MCF 10A (cell line): Measurements from ENCODE around the gene AQP9. TPM values are rescaled to one million over a fixed set of nuclear protein-coding genes. Genes with fewer than 3 reads are reported as not detected.
"Not testable (repeated sequence)": the region's sequence is repeated elsewhere in the genome, so short reads cannot be mapped to it uniquely, and the experiment has no call there.

Source experiments
- BruUV-seq: library from RNA; stranded (reverse); fragments of 400-500 nt; replicated peaks from 2 replicates; lab custom pipeline; 2021; lab: Mats Ljungman, UMichigan
- CTCF ChIA-PET: fragments of 300-600 bp; sonication (Branson Sonifier 250); formaldehyde crosslinking; extraction: SDS; loops from one replicate; lab custom pipeline; 2021; ENCODE audit warnings: antibody characterized with exemption, inconsistent platforms; lab: Yijun Ruan, JAX
- POLR2A ChIA-PET: fragments of 300-600, 350-650 bp; sonication (Branson Sonifier 250); formaldehyde crosslinking; extraction: SDS; loops from one replicate; lab custom pipeline; 2020; ENCODE audit warnings: antibody characterized with exemption, inconsistent platforms; lab: Yijun Ruan, JAX
- DNase-seq: peaks from one replicate; pipeline ENCODE4 v3.0.0-alpha.2; 2018; ENCODE audit not compliant: unreplicated experiment
- H3K27ac Mint-ChIP-seq: one replicate; pipeline ENCODE4 v1.8.0; 2022; ENCODE audit warnings: mild to moderate bottlenecking, low read depth, mixed read lengths; ENCODE audit not compliant: unreplicated experiment
- H3K27me3 Mint-ChIP-seq: one replicate; pipeline ENCODE4 v1.8.0; 2022; ENCODE audit warnings: mixed read lengths; ENCODE audit not compliant: insufficient read depth, unreplicated experiment
- H3K36me3 Mint-ChIP-seq: one replicate; pipeline ENCODE4 v1.8.0; 2022; ENCODE audit warnings: mild to moderate bottlenecking, moderate library complexity, mixed read lengths; ENCODE audit not compliant: insufficient read depth, unreplicated experiment
- H3K4me1 Mint-ChIP-seq: one replicate; pipeline ENCODE4 v1.8.0; 2022; ENCODE audit warnings: mixed read lengths; ENCODE audit not compliant: insufficient read depth, unreplicated experiment
- H3K4me3 Mint-ChIP-seq: one replicate; pipeline ENCODE4 v1.8.0; 2022; ENCODE audit warnings: mild to moderate bottlenecking, moderate library complexity, mixed read lengths; ENCODE audit not compliant: unreplicated experiment
- H3K9me3 Mint-ChIP-seq: one replicate; pipeline ENCODE4 v1.8.0; 2022; ENCODE audit warnings: mixed read lengths; ENCODE audit not compliant: unreplicated experiment
- intact Hi-C: fragments of 100-400 bp; cut with micrococcal nuclease; formaldehyde crosslinking; loops from 2 replicates; pipeline ENCODE4 v1.14.1; 2022
- total RNA-seq: library from RNA; stranded (reverse); gene quantifications from 2 replicates; pipeline ENCODE4 v1.2.3, GENCODE V29; 2022
- TF ChIP-seq, protein P1 (sequence below): fragments of 200-600 bp; IDR thresholded peaks from one replicate; pipeline ENCODE4 v1.8.0; 2022; ENCODE audit warnings: antibody characterized with exemption, mild to moderate bottlenecking; ENCODE audit not compliant: unreplicated experiment

Gene AQP9
- total RNA-seq, 1 experiment from 2014 or later, result 0.09 TPM

DNA sequence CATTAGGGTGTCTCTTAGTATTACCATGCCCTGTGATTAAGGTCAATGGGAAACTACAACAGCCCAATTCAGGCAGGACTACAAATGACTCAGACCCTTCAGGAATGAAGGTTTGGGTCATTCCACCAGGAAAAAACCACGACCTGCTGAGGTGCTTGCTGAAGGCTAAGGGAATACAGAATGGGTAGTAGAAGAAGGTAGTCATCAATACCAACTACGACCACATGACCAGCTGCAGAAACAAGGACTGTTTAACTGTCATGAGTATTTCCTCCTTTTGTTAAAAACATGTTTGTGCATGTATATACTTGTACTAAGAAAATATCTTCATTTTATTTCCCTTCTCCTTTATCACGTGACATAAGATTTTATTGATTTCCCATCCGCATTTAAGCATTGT is 71.8 kb downstream of the AQP9 start:
- POLR2A ChIA-PET, H3K27me3 Mint-ChIP-seq, H3K36me3 Mint-ChIP-seq, DNase-seq, intact Hi-C loops, H3K4me3 Mint-ChIP-seq, BruUV-seq, H3K27ac Mint-ChIP-seq, H3K9me3 Mint-ChIP-seq: not testable (repeated sequence)
- CTCF ChIA-PET, result interaction anchor here (1.1 kb wide), 1 partner anchor 211 kb away, joined by 3 read pairs; no protein-coding TSS in a partner anchor
- peaks cover 31% of the 10 kb centered on the region for H3K4me1 Mint-ChIP-seq

DNA sequence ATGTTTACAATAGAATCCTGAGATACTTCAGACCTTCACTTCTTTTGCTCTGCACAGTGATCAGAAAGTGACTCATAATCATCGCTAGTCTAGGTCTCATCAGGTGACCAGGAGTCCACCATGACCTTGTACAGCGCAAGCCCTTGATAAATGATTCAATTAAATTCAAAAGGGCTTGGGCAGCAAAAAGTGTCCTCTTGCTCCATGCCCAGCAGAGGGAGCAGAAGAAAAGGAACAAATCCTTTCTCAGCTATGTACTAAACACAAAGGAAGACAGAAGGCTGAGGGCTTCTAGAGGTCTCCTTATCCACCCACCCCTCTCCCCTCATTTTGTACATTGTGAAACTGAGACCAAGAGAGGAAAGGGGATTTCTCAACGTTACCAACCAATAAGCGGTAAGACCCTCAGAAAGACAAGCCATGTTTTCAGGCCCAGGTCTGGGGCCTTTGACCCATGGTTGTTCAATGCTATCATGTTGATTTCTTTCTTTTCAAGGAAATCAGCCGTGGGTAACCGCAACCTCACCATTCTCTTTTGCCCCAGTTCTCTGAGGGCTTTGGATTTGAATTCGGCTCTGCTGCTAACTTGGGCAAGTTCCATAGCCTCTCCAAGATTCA is 74.8 kb downstream of the AQP9 start:
- DNase-seq, result peak; percentile 50
- Mint-ChIP-seq H3K36me3 (no peaks in the 10 kb centered on the region), H3K9me3 (no peaks in the 10 kb centered on the region), H3K27ac (no peak overlapping the region), H3K27me3 (no peaks in the 10 kb centered on the region), H3K4me3 (no peak overlapping the region), H3K4me1 (peaks cover 33% of the 10 kb centered on the region)
- no TSS peak for BruUV-seq
- ChIA-PET POLR2A (interaction anchor here (1.1 to 1.5 kb wide), 5 partner anchors 9 to 46 kb away, joined by 3 to 13 read pairs (median 4); no protein-coding TSS in a partner anchor), CTCF (interaction anchor here (0.6 to 2.6 kb wide), 13 partner anchors 8 to 481 kb away, joined by 3 to 14 read pairs (median 3); no protein-coding TSS in a partner anchor)
- intact Hi-C loops, result no loop called here
- TF ChIP-seq, protein P1, sequence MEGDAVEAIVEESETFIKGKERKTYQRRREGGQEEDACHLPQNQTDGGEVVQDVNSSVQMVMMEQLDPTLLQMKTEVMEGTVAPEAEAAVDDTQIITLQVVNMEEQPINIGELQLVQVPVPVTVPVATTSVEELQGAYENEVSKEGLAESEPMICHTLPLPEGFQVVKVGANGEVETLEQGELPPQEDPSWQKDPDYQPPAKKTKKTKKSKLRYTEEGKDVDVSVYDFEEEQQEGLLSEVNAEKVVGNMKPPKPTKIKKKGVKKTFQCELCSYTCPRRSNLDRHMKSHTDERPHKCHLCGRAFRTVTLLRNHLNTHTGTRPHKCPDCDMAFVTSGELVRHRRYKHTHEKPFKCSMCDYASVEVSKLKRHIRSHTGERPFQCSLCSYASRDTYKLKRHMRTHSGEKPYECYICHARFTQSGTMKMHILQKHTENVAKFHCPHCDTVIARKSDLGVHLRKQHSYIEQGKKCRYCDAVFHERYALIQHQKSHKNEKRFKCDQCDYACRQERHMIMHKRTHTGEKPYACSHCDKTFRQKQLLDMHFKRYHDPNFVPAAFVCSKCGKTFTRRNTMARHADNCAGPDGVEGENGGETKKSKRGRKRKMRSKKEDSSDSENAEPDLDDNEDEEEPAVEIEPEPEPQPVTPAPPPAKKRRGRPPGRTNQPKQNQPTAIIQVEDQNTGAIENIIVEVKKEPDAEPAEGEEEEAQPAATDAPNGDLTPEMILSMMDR, result peak; percentile 35

DNA sequence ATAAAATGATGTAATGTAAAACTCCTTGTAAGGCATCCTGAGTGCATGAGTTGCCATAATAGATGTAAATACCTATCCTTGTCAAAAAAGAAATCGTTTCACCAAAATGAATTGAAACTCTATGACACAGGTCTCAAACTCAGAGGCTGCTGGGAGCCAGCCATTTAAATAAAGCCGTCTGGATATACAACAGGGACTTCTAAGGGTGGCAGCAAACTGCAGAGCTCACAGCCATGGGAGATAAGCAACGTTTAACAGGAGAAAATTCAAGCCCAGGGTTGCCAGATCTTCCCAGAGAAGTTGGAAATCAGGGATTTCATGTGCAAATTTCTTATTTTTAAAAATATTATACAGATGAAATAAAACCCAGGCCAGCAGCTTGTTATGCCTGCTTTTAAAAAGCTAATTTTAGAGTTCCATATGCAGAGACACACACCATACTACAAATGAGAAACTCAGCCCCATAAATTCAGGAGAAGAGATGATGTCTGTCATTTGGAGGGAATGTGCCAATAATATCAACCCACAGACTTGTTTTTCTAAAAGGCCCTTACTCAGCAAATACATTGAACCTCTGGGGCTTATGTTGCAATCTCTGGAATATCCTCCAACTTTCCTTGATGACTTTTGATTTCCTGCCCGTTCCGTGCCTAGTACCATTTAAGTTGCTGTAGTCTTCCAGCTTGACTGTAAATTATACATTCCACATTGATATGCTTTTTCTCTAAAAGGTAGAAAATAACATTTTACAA is 75.6 kb downstream of the AQP9 start:
- intact Hi-C loops, result no loop called here
- no peak overlapping the region for H3K27ac Mint-ChIP-seq
- DNase-seq, result peak; percentile 83
- H3K4me1 Mint-ChIP-seq, result peaks cover 33% of the 10 kb centered on the region
- no peaks in the 10 kb centered on the region for H3K9me3 Mint-ChIP-seq
- no TSS peak for BruUV-seq
- H3K36me3 Mint-ChIP-seq, result no peaks in the 10 kb centered on the region
- POLR2A ChIA-PET, result interaction anchor here (0.6 to 1.5 kb wide), 9 partner anchors 10 to 719 kb away, joined by 3 to 13 read pairs (median 3); no protein-coding TSS in a partner anchor
- CTCF ChIA-PET, result interaction anchor here (0.6 to 2.6 kb wide), 5 partner anchors 9 to 353 kb away, joined by 3 to 14 read pairs (median 4); no protein-coding TSS in a partner anchor
- TF ChIP-seq, protein P1, result no peak
- no peaks in the 10 kb centered on the region for H3K27me3 Mint-ChIP-seq
- H3K4me3 Mint-ChIP-seq, result no peak overlapping the region

DNA sequence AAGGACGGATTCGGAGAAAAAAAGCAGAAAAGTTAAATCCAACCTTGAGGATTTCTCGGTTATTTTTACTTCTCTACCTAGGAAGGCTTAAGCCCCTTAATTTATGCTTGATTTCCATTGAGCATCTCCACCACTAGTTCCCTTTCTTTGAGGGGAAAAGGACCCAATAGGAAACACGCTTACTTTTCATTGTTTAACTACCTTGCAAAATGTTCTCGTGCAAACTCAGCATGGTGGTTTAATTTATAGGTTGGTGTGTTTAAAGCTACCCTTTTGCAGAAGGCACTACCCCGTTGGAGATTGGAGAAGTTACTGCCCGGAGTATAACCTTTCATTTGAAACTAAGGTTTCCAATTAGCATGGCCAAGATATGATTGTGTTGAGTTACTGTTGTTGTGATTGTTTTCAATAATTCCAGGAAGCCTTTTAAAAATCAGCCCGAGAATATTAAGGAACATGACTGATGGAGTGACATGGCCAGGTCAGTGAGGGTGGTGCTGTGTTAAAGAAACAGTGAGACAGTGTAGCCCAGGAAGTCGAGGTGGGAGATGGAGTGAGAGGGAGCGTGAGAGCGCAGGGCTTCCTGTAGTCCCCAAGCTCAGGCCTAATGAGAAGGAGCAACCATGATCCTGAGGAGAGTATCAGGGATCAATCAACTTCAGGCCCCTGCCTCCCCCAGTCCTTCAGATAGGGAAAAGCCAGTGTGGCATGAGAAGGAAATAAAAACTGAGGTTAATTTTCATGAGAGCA is 76.6 kb downstream of the AQP9 start:
- no peak overlapping the region for H3K27ac Mint-ChIP-seq
- no peak for DNase-seq
- intact Hi-C loops, result no loop called here
- no peak overlapping the region for H3K4me3 Mint-ChIP-seq
- peaks cover 30% of the 10 kb centered on the region for H3K4me1 Mint-ChIP-seq
- H3K27me3 Mint-ChIP-seq, result no peaks in the 10 kb centered on the region
- CTCF ChIA-PET, result interaction anchor here (1.2 to 2.6 kb wide), 2 partner anchors 8 to 32 kb away, joined by 3 to 14 read pairs; no protein-coding TSS in a partner anchor
- BruUV-seq, result no TSS peak
- POLR2A ChIA-PET, result interaction anchor here (0.6 to 1.5 kb wide), 7 partner anchors 9 to 718 kb away, joined by 3 to 13 read pairs (median 3); no protein-coding TSS in a partner anchor
- TF ChIP-seq, protein P1, result no peak
- H3K9me3 Mint-ChIP-seq, result peaks cover 6% of the 10 kb centered on the region
- no peaks in the 10 kb centered on the region for H3K36me3 Mint-ChIP-seq
